Fibroblast of peridontal ligament (primary cell): ENCODE measurements around the gene ESYT2.
"Not testable (repeated sequence)": the region's sequence is repeated elsewhere in the genome, so short reads cannot be mapped to it uniquely, and the experiment has no call there.

Experiments used
- DNase-seq: peaks from one replicate; pipeline ENCODE4 v3.0.0-alpha.2; 2010; ENCODE audit errors: extremely low read depth

The ESYT2 gene

GRCh38 chr7:158856883-158857668, 27.8 kb upstream of the ESYT2 start:
- peak; percentile 11 for DNase-seq

GRCh38 chr7:158854681-158855081, 25.4 kb upstream of the ESYT2 start:
- DNase-seq: no peak

GRCh38 chr7:158850545-158851102, 21.3 kb upstream of the ESYT2 start:
- no peak for DNase-seq

GRCh38 chr7:158849768-158850544, 20.6 kb upstream of the ESYT2 start:
- no peak for DNase-seq

- no peak for DNase-seq
These were observed 20.1 kb upstream of the ESYT2 start for GRCh38 chr7:158849442-158849767.

GRCh38 chr7:158847451-158847866, 18.1 kb upstream of the ESYT2 start:
- DNase-seq: peak; percentile 65

- no peak for DNase-seq
These were observed 17.0 kb upstream of the ESYT2 start for GRCh38 chr7:158846304-158846703.

GRCh38 chr7:158843771-158844170, 14.5 kb upstream of the ESYT2 start:
- no peak for DNase-seq

- no peak for DNase-seq
These were observed 13.2 kb upstream of the ESYT2 start for GRCh38 chr7:158842486-158842885.

GRCh38 chr7:158840604-158841003, 11.3 kb upstream of the ESYT2 start:
- no peak for DNase-seq

GRCh38 chr7:158839177-158839576, 9.9 kb upstream of the ESYT2 start:
- DNase-seq: not testable (repeated sequence)

GRCh38 chr7:158837790-158838637, 8.7 kb upstream of the ESYT2 start:
- no peak for DNase-seq

GRCh38 chr7:158836692-158837091, 7.4 kb upstream of the ESYT2 start:
- DNase-seq: no peak

GRCh38 chr7:158834878-158835784, 5.8 kb upstream of the ESYT2 start:
- no peak for DNase-seq

- no peak for DNase-seq
These were observed 3.7 kb upstream of the ESYT2 start for GRCh38 chr7:158832994-158833393.

- DNase-seq: no peak
These were observed 2.4 kb upstream of the ESYT2 start for GRCh38 chr7:158831738-158832091.

GRCh38 chr7:158830211-158830723, 958 bp upstream of the ESYT2 start:
- DNase-seq: no peak

GRCh38 chr7:158829021-158829341, 328 bp downstream of the ESYT2 start:
- peak; percentile 64 for DNase-seq

GRCh38 chr7:158828133-158829020, 932 bp downstream of the ESYT2 start:
- peak; percentile 46 for DNase-seq
